ENCODE measurements around the gene GOLIM4. TPM values are rescaled to one million over a fixed set of nuclear protein-coding genes. Genes with fewer than 3 reads are reported as not detected.

GOLIM4 gene
- total RNA-seq (ENCODE audit: unreplicated experiment) = 35.9 TPM
- long read RNA-seq, full-length matches to known transcripts = 6 of 21 reads
- long read RNA-seq, partial matches to known transcripts = 6 of 21 reads
- long read RNA-seq, other reads (novel, unspliced or antisense) = 9 of 21 reads

- DNase-seq (ENCODE audit: low spot score) = peak; percentile 91
- TF ChIP-seq, protein P1, sequence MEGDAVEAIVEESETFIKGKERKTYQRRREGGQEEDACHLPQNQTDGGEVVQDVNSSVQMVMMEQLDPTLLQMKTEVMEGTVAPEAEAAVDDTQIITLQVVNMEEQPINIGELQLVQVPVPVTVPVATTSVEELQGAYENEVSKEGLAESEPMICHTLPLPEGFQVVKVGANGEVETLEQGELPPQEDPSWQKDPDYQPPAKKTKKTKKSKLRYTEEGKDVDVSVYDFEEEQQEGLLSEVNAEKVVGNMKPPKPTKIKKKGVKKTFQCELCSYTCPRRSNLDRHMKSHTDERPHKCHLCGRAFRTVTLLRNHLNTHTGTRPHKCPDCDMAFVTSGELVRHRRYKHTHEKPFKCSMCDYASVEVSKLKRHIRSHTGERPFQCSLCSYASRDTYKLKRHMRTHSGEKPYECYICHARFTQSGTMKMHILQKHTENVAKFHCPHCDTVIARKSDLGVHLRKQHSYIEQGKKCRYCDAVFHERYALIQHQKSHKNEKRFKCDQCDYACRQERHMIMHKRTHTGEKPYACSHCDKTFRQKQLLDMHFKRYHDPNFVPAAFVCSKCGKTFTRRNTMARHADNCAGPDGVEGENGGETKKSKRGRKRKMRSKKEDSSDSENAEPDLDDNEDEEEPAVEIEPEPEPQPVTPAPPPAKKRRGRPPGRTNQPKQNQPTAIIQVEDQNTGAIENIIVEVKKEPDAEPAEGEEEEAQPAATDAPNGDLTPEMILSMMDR (IDR thresholded peaks at IDR 0.05; ENCODE audit: unreplicated experiment) = no peak
- Mint-ChIP-seq H3K36me3 (ENCODE audit: low read depth, unreplicated experiment) (no peaks in the 10 kb centered on the region), H3K27me3 (ENCODE audit: unreplicated experiment) (peaks cover 4% of the 10 kb centered on the region), H3K4me1 (ENCODE audit: unreplicated experiment) (peaks cover 25% of the 10 kb centered on the region), H3K27ac (ENCODE audit: unreplicated experiment) (peak within 1 kb of the TSS; percentile 87), H3K9me3 (ENCODE audit: unreplicated experiment) (no peaks in the 10 kb centered on the region), H3K4me3 (ENCODE audit: unreplicated experiment) (peak within 1 kb of the TSS; percentile 95)
Measured at GRCh38 chr3:168095611-168096209, at the start of gene GOLIM4. Gene GOLIM4 (minus strand): TSS chr3:168095924. CDS start chr3:168095285, 639 bp downstream.

DNA sequence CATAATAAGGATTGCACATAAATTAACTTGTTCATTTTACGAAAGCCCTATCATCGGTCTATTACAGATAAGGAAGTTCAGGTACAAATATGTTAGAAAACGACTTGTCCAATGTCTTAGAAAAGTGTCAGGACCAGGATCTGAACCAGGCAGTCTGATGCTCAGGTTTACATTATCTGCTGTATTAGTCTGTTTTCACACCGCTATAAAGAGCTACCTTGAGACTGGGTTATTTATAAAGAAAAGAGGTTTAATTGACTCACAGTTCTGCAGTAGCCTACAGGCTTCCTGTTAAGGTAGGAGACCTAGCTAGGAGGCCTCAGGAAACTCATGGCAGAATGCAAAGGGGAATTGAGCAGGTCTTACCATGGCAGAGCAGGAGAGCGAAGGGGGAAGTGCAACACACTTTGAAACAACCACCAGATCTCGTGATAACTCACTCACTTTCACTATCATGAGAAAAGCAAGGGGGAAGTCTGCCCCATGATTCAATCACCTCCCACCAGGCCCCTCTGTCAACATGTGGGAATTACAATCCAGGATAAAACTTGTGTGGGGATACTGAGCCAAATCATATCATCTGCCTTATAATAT is 45.8 kb upstream of the GOLIM4 start:
- TF ChIP-seq, protein P1 (IDR thresholded peaks at IDR 0.05; ENCODE audit: unreplicated experiment) = no peak
- Mint-ChIP-seq H3K4me1 (ENCODE audit: unreplicated experiment) (no peaks in the 10 kb centered on the region), H3K27me3 (ENCODE audit: unreplicated experiment) (peaks cover 2% of the 10 kb centered on the region), H3K4me3 (ENCODE audit: unreplicated experiment) (no peak overlapping the region), H3K36me3 (ENCODE audit: low read depth, unreplicated experiment) (no peaks in the 10 kb centered on the region), H3K27ac (ENCODE audit: unreplicated experiment) (no peak overlapping the region), H3K9me3 (ENCODE audit: unreplicated experiment) (no peaks in the 10 kb centered on the region)
- no peak for DNase-seq (ENCODE audit: low spot score)

GRCh38 chr3:168139947-168140346 is 44.2 kb upstream of the GOLIM4 start:
- Mint-ChIP-seq H3K4me1 (ENCODE audit: unreplicated experiment) (no peaks in the 10 kb centered on the region), H3K4me3 (ENCODE audit: unreplicated experiment) (no peak overlapping the region), H3K27ac (ENCODE audit: unreplicated experiment) (no peak overlapping the region), H3K27me3 (ENCODE audit: unreplicated experiment) (peaks cover 2% of the 10 kb centered on the region), H3K9me3 (ENCODE audit: unreplicated experiment) (no peaks in the 10 kb centered on the region), H3K36me3 (ENCODE audit: low read depth, unreplicated experiment) (no peaks in the 10 kb centered on the region)
- DNase-seq (ENCODE audit: low spot score) = no peak
- TF ChIP-seq, protein P1 (IDR thresholded peaks at IDR 0.05; ENCODE audit: unreplicated experiment) = no peak

DNA sequence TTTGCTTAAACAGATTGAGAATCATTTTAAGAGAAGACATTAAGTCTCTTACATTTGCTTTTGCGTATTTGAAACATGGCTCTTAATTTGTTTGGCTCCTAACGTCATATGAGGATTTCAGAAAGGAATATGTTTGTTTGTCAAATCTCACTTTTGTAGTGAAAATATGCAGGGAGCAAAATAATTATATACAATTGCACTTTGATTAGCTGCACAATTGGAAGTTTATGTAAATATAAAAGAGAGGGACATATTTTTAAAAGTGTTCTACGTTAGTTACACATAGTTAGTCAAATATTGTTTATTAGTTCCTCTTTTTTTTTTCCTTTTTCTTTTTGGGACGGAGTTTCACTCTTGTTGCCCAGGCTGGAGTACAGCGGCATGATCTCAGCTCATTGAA is 42.7 kb upstream of the GOLIM4 start:
- Mint-ChIP-seq H3K27ac (ENCODE audit: unreplicated experiment) (no peak overlapping the region), H3K4me1 (ENCODE audit: unreplicated experiment) (no peaks in the 10 kb centered on the region), H3K4me3 (ENCODE audit: unreplicated experiment) (no peak overlapping the region)

More for the DNA sequence above, 42.7 kb upstream of the GOLIM4 start:
- Mint-ChIP-seq H3K9me3 (ENCODE audit: unreplicated experiment) (no peaks in the 10 kb centered on the region), H3K27me3 (ENCODE audit: unreplicated experiment) (peaks cover 2% of the 10 kb centered on the region), H3K36me3 (ENCODE audit: low read depth, unreplicated experiment) (no peaks in the 10 kb centered on the region)
- no peak for DNase-seq (ENCODE audit: low spot score)
- TF ChIP-seq, protein P1 (IDR thresholded peaks at IDR 0.05; ENCODE audit: unreplicated experiment) = no peak
